ENCODE data around the gene TMCO6.

Gene TMCO6

GRCh38 chr5:140673187-140673976 lies 34.1 kb downstream of the TMCO6 start, which contains the start of gene DND1:
TSS of gene DND1 (minus strand) at chr5:140673576. CDS start at chr5:140673542, 34 bp downstream.
- no peak for DNase-seq (ENCODE audit: low spot score)

- no peak for DNase-seq (ENCODE audit: low spot score)
Measured at GRCh38 chr5:140674211-140674610, 35.0 kb downstream of the TMCO6 start.

GRCh38 chr5:140674629-140675028 lies 35.4 kb downstream of the TMCO6 start:
- DNase-seq (ENCODE audit: low spot score), result no peak

- no peak for DNase-seq (ENCODE audit: low spot score)
Measured at GRCh38 chr5:140677947-140678346, 38.7 kb downstream of the TMCO6 start.

- DNase-seq (ENCODE audit: low spot score), result no peak
Measured at GRCh38 chr5:140678993-140679392, 39.7 kb downstream of the TMCO6 start.

GRCh38 chr5:140690376-140690932 lies 51.2 kb downstream of the TMCO6 start:
- peak; percentile 8 for DNase-seq (ENCODE audit: low spot score)

- peak; percentile 96 for DNase-seq (ENCODE audit: low spot score)
Measured at GRCh38 chr5:140690941-140691924, 52.0 kb downstream of the TMCO6 start, which contains the start of the genes HARS1 and HARS2. TSS of gene HARS1 (minus strand) at chr5:140691370. CDS start at chr5:140691304, 66 bp downstream. TSS of gene HARS2 (plus strand) at chr5:140691455. CDS start at chr5:140691649, 194 bp downstream.

GRCh38 chr5:140694276-140694675 lies 55.0 kb downstream of the TMCO6 start:
- DNase-seq (ENCODE audit: low spot score), result no peak
